COLO668 (cell line): ENCODE data around the gene CCR9.

Experiments used
- DNase-seq: peaks from one replicate; lab custom pipeline; 2025; ENCODE audit not compliant: unreplicated experiment; lab: John Stamatoyannopoulos, UW

The CCR9 gene

GRCh38 chr3:45872569-45872968 is 13.8 kb upstream of the CCR9 start:
- DNase-seq, result no peak

- no peak for DNase-seq
Observed at GRCh38 chr3:45873036-45873435, 13.3 kb upstream of the CCR9 start.

- DNase-seq, result no peak
Observed at GRCh38 chr3:45873638-45874037, 12.7 kb upstream of the CCR9 start.

- no peak for DNase-seq
Observed at GRCh38 chr3:45874677-45875346, 11.5 kb upstream of the CCR9 start.

GRCh38 chr3:45878124-45878523 is 8.2 kb upstream of the CCR9 start:
- no peak for DNase-seq

- no peak for DNase-seq
Observed at GRCh38 chr3:45880725-45881077, 5.6 kb upstream of the CCR9 start.

- no peak for DNase-seq
Observed at GRCh38 chr3:45881078-45882022, 5.0 kb upstream of the CCR9 start.

GRCh38 chr3:45884368-45885201 is 1.8 kb upstream of the CCR9 start:
- DNase-seq, result no peak

- no peak for DNase-seq
Observed at GRCh38 chr3:45887285-45887684, 942 bp downstream of the CCR9 start.

GRCh38 chr3:45887759-45888511 is 1.6 kb downstream of the CCR9 start:
- no peak for DNase-seq

GRCh38 chr3:45889337-45889736 is 3.0 kb downstream of the CCR9 start:
- no peak for DNase-seq

- DNase-seq, result peak; percentile 13
Observed at GRCh38 chr3:45890405-45890804, 4.1 kb downstream of the CCR9 start.

GRCh38 chr3:45892161-45892560 is 5.8 kb downstream of the CCR9 start:
- DNase-seq, result no peak

GRCh38 chr3:45894015-45894414 is 7.7 kb downstream of the CCR9 start:
- no peak for DNase-seq

- no peak for DNase-seq
Observed at GRCh38 chr3:45895686-45896468, 9.5 kb downstream of the CCR9 start.

- DNase-seq, result no peak
Observed at GRCh38 chr3:45896956-45897355, 10.6 kb downstream of the CCR9 start.

- DNase-seq, result no peak
Observed at GRCh38 chr3:45904931-45905330, 18.6 kb downstream of the CCR9 start.

GRCh38 chr3:45905755-45906154 is 19.4 kb downstream of the CCR9 start:
- DNase-seq, result no peak

GRCh38 chr3:45906681-45907407 is 20.5 kb downstream of the CCR9 start:
- DNase-seq, result peak; percentile 1
